Liver (tissue), 3 donors: ENCODE measurements around the gene GPC3.

Source experiments
- ATF3 ChIP-seq: IDR thresholded peaks from 2 replicates; pipeline ENCODE4 v1.6.1; 2016; ENCODE audit warnings: antibody characterized with exemption
- EGR1 ChIP-seq, 2 donors: IDR thresholded peaks; 2 replicates each; pipeline ENCODE4 v1.6.1; 2016 to 2018; ENCODE audit warnings: antibody characterized with exemption in 2 of 2, low read depth in 2 of 2
- GABPA ChIP-seq, 2 donors: IDR thresholded peaks in 1 of 2; conservative IDR thresholded peaks in 1 of 2; 2 replicates each; pipeline ENCODE4 v1.6.1; 2016; ENCODE audit warnings: antibody characterized with exemption in 2 of 2, mild to moderate bottlenecking in 1 of 2, moderate library complexity in 1 of 2
- HNF4A ChIP-seq, 2 donors: conservative IDR thresholded peaks; 2 replicates each; pipeline ENCODE4 v1.6.1; 2016; ENCODE audit warnings: antibody characterized with exemption in 2 of 2, mild to moderate bottlenecking in 2 of 2
- JUND ChIP-seq, 2 donors: IDR thresholded peaks; 2 replicates each; pipeline ENCODE4 v1.6.1; 2016; ENCODE audit warnings: antibody characterized with exemption in 2 of 2
- NR2F2 ChIP-seq: IDR thresholded peaks from 2 replicates; pipeline ENCODE4 v1.6.1; 2016; ENCODE audit warnings: antibody characterized with exemption
- RAD21 ChIP-seq, 2 donors: IDR thresholded peaks; 2 replicates each; pipeline ENCODE4 v1.6.1; 2016; ENCODE audit warnings: antibody characterized with exemption in 2 of 2, mild to moderate bottlenecking in 2 of 2
- SP1 ChIP-seq: IDR thresholded peaks from 2 replicates; pipeline ENCODE4 v1.6.1; 2018; ENCODE audit warnings: antibody characterized with exemption, mild to moderate bottlenecking
- TAF1 ChIP-seq: conservative IDR thresholded peaks from 2 replicates; pipeline ENCODE4 v1.6.1; 2016; ENCODE audit warnings: antibody characterized with exemption, mild to moderate bottlenecking
- ZBTB33 ChIP-seq: IDR thresholded peaks from 2 replicates; pipeline ENCODE4 v1.6.1; 2016; ENCODE audit warnings: antibody characterized with exemption
- TF ChIP-seq, protein P1 (sequence below): fragments of 150-350 bp; IDR thresholded peaks from 2 replicates; pipeline ENCODE4 v1.5.1; 2017; ENCODE audit warnings: improper control_type of control experiment, low read depth, low read length; ENCODE audit not compliant: missing input control
- TF ChIP-seq, protein P2 (sequence below): IDR thresholded peaks from 2 replicates; pipeline ENCODE4 v1.6.1; 2016; ENCODE audit warnings: antibody characterized with exemption
- TF ChIP-seq, protein P3 (sequence below): IDR thresholded peaks from 2 replicates; pipeline ENCODE4 v1.6.1; 2016; ENCODE audit warnings: antibody characterized with exemption, mild to moderate bottlenecking
- donor health status: healthy.
- donor health status: healthy.

DNA sequence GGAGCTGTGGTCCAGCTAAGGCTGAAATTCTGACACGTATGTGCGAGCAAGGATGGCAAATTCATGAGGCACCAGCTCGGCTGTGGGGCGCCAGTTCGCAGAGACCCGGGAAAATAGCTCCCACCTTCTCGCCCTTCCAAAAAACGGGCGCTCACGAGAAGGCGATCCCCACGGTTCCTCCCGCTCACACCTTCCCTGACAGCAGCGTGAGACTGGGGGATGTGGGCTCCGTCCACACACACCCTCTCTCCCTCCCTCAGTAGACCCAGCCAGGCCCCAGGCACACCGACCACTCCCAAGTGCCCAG is 584 bp downstream of the GPC3 start:
- TF ChIP-seq RAD21 (IDR thresholded peaks at IDR 0.05) (no peak), TAF1 (no peak), ATF3 (no peak), GABPA (IDR thresholded peaks at IDR 0.05 in 1 of 2, conservative IDR thresholded peaks at IDR 0.05 in 1 of 2) (no peak), EGR1 (IDR thresholded peaks at IDR 0.05; ENCODE audit: low read depth in 2 of 2) (no peak), ZBTB33 (no peak), HNF4A (conservative IDR thresholded peaks at IDR 0.05) (no peak), JUND (IDR thresholded peaks at IDR 0.05) (no peak), NR2F2 (no peak), SP1 (no peak)
- TF ChIP-seq, protein P1, sequence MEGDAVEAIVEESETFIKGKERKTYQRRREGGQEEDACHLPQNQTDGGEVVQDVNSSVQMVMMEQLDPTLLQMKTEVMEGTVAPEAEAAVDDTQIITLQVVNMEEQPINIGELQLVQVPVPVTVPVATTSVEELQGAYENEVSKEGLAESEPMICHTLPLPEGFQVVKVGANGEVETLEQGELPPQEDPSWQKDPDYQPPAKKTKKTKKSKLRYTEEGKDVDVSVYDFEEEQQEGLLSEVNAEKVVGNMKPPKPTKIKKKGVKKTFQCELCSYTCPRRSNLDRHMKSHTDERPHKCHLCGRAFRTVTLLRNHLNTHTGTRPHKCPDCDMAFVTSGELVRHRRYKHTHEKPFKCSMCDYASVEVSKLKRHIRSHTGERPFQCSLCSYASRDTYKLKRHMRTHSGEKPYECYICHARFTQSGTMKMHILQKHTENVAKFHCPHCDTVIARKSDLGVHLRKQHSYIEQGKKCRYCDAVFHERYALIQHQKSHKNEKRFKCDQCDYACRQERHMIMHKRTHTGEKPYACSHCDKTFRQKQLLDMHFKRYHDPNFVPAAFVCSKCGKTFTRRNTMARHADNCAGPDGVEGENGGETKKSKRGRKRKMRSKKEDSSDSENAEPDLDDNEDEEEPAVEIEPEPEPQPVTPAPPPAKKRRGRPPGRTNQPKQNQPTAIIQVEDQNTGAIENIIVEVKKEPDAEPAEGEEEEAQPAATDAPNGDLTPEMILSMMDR = no peak
- TF ChIP-seq, protein P2, sequence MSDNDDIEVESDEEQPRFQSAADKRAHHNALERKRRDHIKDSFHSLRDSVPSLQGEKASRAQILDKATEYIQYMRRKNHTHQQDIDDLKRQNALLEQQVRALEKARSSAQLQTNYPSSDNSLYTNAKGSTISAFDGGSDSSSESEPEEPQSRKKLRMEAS = no peak
- TF ChIP-seq, protein P3, sequence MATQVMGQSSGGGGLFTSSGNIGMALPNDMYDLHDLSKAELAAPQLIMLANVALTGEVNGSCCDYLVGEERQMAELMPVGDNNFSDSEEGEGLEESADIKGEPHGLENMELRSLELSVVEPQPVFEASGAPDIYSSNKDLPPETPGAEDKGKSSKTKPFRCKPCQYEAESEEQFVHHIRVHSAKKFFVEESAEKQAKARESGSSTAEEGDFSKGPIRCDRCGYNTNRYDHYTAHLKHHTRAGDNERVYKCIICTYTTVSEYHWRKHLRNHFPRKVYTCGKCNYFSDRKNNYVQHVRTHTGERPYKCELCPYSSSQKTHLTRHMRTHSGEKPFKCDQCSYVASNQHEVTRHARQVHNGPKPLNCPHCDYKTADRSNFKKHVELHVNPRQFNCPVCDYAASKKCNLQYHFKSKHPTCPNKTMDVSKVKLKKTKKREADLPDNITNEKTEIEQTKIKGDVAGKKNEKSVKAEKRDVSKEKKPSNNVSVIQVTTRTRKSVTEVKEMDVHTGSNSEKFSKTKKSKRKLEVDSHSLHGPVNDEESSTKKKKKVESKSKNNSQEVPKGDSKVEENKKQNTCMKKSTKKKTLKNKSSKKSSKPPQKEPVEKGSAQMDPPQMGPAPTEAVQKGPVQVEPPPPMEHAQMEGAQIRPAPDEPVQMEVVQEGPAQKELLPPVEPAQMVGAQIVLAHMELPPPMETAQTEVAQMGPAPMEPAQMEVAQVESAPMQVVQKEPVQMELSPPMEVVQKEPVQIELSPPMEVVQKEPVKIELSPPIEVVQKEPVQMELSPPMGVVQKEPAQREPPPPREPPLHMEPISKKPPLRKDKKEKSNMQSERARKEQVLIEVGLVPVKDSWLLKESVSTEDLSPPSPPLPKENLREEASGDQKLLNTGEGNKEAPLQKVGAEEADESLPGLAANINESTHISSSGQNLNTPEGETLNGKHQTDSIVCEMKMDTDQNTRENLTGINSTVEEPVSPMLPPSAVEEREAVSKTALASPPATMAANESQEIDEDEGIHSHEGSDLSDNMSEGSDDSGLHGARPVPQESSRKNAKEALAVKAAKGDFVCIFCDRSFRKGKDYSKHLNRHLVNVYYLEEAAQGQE = no peak
